ENCODE measurements around the gene RABGAP1.

GRCh38 chr9:123059472-123060220, 118.8 kb downstream of the RABGAP1 start:
- TF ChIP-seq POLR2A (IDR thresholded peaks at IDR 0.05; ENCODE audit: low read depth): no peak
- no peak for TF ChIP-seq CTCF (IDR thresholded peaks at IDR 0.05)
- no peak for TF ChIP-seq EP300 (IDR thresholded peaks at IDR 0.05)
- TF ChIP-seq POLR2AphosphoS5 (IDR thresholded peaks at IDR 0.05): no peak

Measured in esophagus muscularis mucosa (tissue), 4 donors.